Astrocyte (in vitro differentiated cells and primary cell): ENCODE results near the gene SUMO3. TPM values are rescaled to one million over a fixed set of nuclear protein-coding genes. Genes with fewer than 3 reads are reported as not detected.

Source experiments
- DNase-seq: peaks from one replicate; pipeline ENCODE4 v3.0.0-alpha.2; 2010; ENCODE audit warnings: low read depth
- FAIRE-seq: peaks from 2 replicates; lab custom pipeline; 2011; peaks lifted over from hg19 to GRCh38; lab: Jason Lieb, UNC
- H2AFZ ChIP-seq: 2 replicates; pipeline ENCODE4 v1.6.0; 2012; ENCODE audit warnings: low read depth, low read length, inconsistent platforms
- H3K27ac ChIP-seq: 2 replicates; pipeline ENCODE4 v1.5.1; 2011; ENCODE audit warnings: low read depth, low read length, inconsistent platforms
- H3K27me3 ChIP-seq: 2 replicates; pipeline ENCODE4 v1.6.0; 2011; ENCODE audit warnings: low read length, inconsistent platforms; ENCODE audit not compliant: insufficient read depth
- H3K36me3 ChIP-seq: 2 replicates; pipeline ENCODE4 v1.5.1; 2011; ENCODE audit warnings: low read length, inconsistent platforms; ENCODE audit not compliant: insufficient read depth
- H3K4me1 ChIP-seq: 2 replicates; pipeline ENCODE4 v1.5.1; 2011; ENCODE audit warnings: low read length, inconsistent platforms; ENCODE audit not compliant: insufficient read depth
- H3K4me2 ChIP-seq: 2 replicates; pipeline ENCODE4 v1.6.0; 2012; ENCODE audit warnings: low read length, inconsistent platforms
- H3K4me3 ChIP-seq: 2 replicates; pipeline ENCODE4 v1.5.1; 2011; ENCODE audit warnings: low read depth, mild to moderate bottlenecking, low read length, inconsistent platforms; ENCODE audit not compliant: insufficient read depth
- H3K79me2 ChIP-seq: 2 replicates; pipeline ENCODE4 v1.6.0; 2012; ENCODE audit warnings: mild to moderate bottlenecking, low read length, inconsistent platforms; ENCODE audit not compliant: insufficient read depth
- H3K9ac ChIP-seq: 2 replicates; pipeline ENCODE4 v1.6.0; 2012; ENCODE audit warnings: mild to moderate bottlenecking, low read length, inconsistent platforms
- H3K9me3 ChIP-seq: 2 replicates; pipeline ENCODE4 v1.5.1; 2012; ENCODE audit warnings: low read depth, mild to moderate bottlenecking, low read length, inconsistent platforms; ENCODE audit not compliant: insufficient read depth
- H4K20me1 ChIP-seq: 2 replicates; pipeline ENCODE4 v1.6.0; 2012; ENCODE audit warnings: low read length, inconsistent platforms; ENCODE audit not compliant: insufficient read depth
- H3K27ac Mint-ChIP-seq: one replicate; pipeline ENCODE4 v1.8.0; 2021; ENCODE audit warnings: mild to moderate bottlenecking, mixed read lengths; ENCODE audit not compliant: unreplicated experiment
- H3K27me3 Mint-ChIP-seq: one replicate; pipeline ENCODE4 v1.8.0; 2021; ENCODE audit warnings: low read depth, mixed read lengths; ENCODE audit not compliant: unreplicated experiment
- H3K36me3 Mint-ChIP-seq: one replicate; pipeline ENCODE4 v1.8.0; 2021; ENCODE audit warnings: low read depth, mixed read lengths; ENCODE audit not compliant: unreplicated experiment
- H3K4me1 Mint-ChIP-seq: one replicate; pipeline ENCODE4 v1.8.0; 2021; ENCODE audit warnings: low read depth, mixed read lengths; ENCODE audit not compliant: unreplicated experiment
- H3K4me3 Mint-ChIP-seq: one replicate; pipeline ENCODE4 v1.8.0; 2021; ENCODE audit warnings: mild to moderate bottlenecking, moderate library complexity, mixed read lengths; ENCODE audit not compliant: unreplicated experiment
- H3K9me3 Mint-ChIP-seq: one replicate; pipeline ENCODE4 v1.8.0; 2021; ENCODE audit warnings: mild to moderate bottlenecking, mixed read lengths; ENCODE audit not compliant: unreplicated experiment
- CTCF ChIP-seq: IDR thresholded peaks from 2 replicates; pipeline ENCODE4 v1.5.1; 2011; ENCODE audit warnings: low read depth, mild to moderate bottlenecking, inconsistent platforms, low read length, moderate library complexity; ENCODE audit not compliant: insufficient read depth
- EZH2 ChIP-seq: IDR thresholded peaks from 2 replicates; pipeline ENCODE4 v1.6.1; 2012; ENCODE audit warnings: mild to moderate bottlenecking, low read length, inconsistent platforms; ENCODE audit not compliant: insufficient read depth
- total RNA-seq: library from RNA; stranded (reverse); gene quantifications from 2 replicates; pipeline ENCODE4 v1.2.1, GENCODE V29; 2021

SUMO3 gene
- total RNA-seq, 1 donor from 2014 or later: 83.5 TPM

DNA sequence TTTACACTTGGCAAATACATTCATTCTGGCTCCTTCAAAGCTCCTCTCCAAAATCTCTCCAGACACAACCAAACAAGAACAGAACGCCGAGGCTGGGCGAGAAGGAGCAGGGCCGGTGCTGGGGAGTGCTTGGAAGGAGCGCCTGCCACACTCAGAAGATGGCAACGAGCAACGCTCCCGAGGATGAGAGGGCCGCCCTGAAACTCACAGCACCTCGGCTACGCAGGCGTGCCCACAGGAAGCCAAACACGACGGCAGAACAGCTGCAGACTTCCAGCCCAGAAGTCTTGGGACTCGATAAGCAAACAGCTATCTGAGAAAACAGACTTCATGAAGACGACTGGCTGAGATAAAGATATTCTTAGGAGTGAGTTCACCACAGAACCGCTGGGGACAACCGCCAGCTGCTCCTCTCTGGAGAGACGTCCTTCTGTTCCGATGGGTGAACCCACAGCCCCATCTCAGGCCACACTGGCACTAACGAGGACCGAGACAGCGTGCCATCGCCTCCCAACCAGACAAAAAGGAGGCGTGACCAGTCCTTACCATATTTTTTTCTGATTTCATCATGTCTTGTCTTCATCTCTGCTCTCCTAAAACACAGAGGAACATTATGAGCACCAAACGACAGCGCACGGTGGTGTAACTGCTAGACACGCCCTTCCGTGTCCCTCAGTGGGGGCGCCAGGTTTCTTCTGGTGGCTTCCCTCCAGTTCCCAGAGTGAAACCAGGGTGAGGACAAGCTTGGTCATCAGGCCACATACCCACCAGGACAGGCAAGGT, 37.0 kb upstream of the SUMO3 start:
- H3K4me3 ChIP-seq: no peak overlapping the region
- H4K20me1 ChIP-seq: peaks cover 86% of the 10 kb centered on the region
- no peak overlapping the region for H3K9ac ChIP-seq
- no peak for FAIRE-seq
- H3K4me3 Mint-ChIP-seq: no peak overlapping the region
- peaks cover 29% of the 10 kb centered on the region for H3K36me3 ChIP-seq
- H3K4me2 ChIP-seq: no peak overlapping the region
- peaks cover 2% of the 10 kb centered on the region for H3K27me3 Mint-ChIP-seq
- TF ChIP-seq EZH2 (no peak), CTCF (no peak)
- H3K9me3 Mint-ChIP-seq: no peaks in the 10 kb centered on the region
- H3K4me1 ChIP-seq: no peaks in the 10 kb centered on the region
- H3K27ac ChIP-seq: no peak overlapping the region
- peaks cover 75% of the 10 kb centered on the region for H3K79me2 ChIP-seq
- no peaks in the 10 kb centered on the region for H3K9me3 ChIP-seq
- H3K4me1 Mint-ChIP-seq: no peaks in the 10 kb centered on the region
- H2AFZ ChIP-seq: no peak overlapping the region
- no peaks in the 10 kb centered on the region for H3K27me3 ChIP-seq
- H3K36me3 Mint-ChIP-seq: peaks cover 30% of the 10 kb centered on the region
- no peak overlapping the region for H3K27ac Mint-ChIP-seq
- no peak for DNase-seq

DNA sequence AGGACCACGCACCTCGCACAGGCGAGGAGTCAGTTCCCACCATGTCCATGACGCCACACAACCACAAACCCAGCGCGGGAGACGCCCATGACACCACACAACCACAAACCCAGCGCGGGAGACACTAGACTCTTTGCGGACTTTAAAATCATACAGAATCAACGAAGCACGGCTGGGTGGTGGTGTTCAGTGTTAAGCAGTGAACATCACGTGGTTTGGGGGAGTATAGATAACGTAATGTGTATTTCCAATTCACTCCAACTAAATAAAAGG, 36.5 kb upstream of the SUMO3 start:
- no peaks in the 10 kb centered on the region for H3K9me3 ChIP-seq
- H3K27ac ChIP-seq: no peak overlapping the region
- H3K79me2 ChIP-seq: peaks cover 69% of the 10 kb centered on the region
- TF ChIP-seq EZH2 (no peak), CTCF (no peak)
- no peak overlapping the region for H3K9ac ChIP-seq
- H3K4me3 Mint-ChIP-seq: no peak overlapping the region
- no peak for DNase-seq
- H3K27me3 Mint-ChIP-seq: peaks cover 2% of the 10 kb centered on the region
- peaks cover 30% of the 10 kb centered on the region for H3K36me3 Mint-ChIP-seq
- no peak for FAIRE-seq
- H3K4me1 ChIP-seq: no peaks in the 10 kb centered on the region
- H3K27me3 ChIP-seq: no peaks in the 10 kb centered on the region
- H3K4me1 Mint-ChIP-seq: no peaks in the 10 kb centered on the region
- H3K27ac Mint-ChIP-seq: peak overlapping the region; percentile 47
- peaks cover 28% of the 10 kb centered on the region for H3K36me3 ChIP-seq
- no peak overlapping the region for H3K4me3 ChIP-seq
- H3K9me3 Mint-ChIP-seq: no peaks in the 10 kb centered on the region
- no peak overlapping the region for H2AFZ ChIP-seq
- no peak overlapping the region for H3K4me2 ChIP-seq
- H4K20me1 ChIP-seq: peaks cover 80% of the 10 kb centered on the region
